T-helper 1 cell treated with Interleukin-12 subunit alpha and Interleukin-12 subunit beta and Interleukin-4 antibody, amounts not matched to agents 30 μg/mL and 1 μg/mL, for 36 hours (primary cell): ENCODE results near the gene ZNF75A.
A peak's percentile ranks its signal among the peaks of the same experiment; 100 is the strongest.
"Not testable (repeated sequence)": the region's sequence is repeated elsewhere in the genome, so short reads cannot be mapped to it uniquely, and the experiment has no call there.

Experiments used
- H3K27ac Mint-ChIP-seq: one replicate; pipeline ENCODE4 v1.8.0; 2021; ENCODE audit warnings: mild to moderate bottlenecking, mixed read lengths
- H3K27me3 Mint-ChIP-seq: one replicate; pipeline ENCODE4 v1.8.0; 2021; ENCODE audit warnings: low read depth, mixed read lengths
- H3K36me3 Mint-ChIP-seq: one replicate; pipeline ENCODE4 v1.8.0; 2021; ENCODE audit warnings: low read depth, mixed read lengths
- H3K4me1 Mint-ChIP-seq: one replicate; pipeline ENCODE4 v1.8.0; 2021; ENCODE audit warnings: low read depth, mixed read lengths
- H3K4me3 Mint-ChIP-seq: one replicate; pipeline ENCODE4 v1.8.0; 2021; ENCODE audit warnings: mild to moderate bottlenecking, moderate library complexity, mixed read lengths
- H3K9me3 Mint-ChIP-seq: one replicate; pipeline ENCODE4 v1.8.0; 2021; ENCODE audit warnings: mixed read lengths

The ZNF75A gene

DNA sequence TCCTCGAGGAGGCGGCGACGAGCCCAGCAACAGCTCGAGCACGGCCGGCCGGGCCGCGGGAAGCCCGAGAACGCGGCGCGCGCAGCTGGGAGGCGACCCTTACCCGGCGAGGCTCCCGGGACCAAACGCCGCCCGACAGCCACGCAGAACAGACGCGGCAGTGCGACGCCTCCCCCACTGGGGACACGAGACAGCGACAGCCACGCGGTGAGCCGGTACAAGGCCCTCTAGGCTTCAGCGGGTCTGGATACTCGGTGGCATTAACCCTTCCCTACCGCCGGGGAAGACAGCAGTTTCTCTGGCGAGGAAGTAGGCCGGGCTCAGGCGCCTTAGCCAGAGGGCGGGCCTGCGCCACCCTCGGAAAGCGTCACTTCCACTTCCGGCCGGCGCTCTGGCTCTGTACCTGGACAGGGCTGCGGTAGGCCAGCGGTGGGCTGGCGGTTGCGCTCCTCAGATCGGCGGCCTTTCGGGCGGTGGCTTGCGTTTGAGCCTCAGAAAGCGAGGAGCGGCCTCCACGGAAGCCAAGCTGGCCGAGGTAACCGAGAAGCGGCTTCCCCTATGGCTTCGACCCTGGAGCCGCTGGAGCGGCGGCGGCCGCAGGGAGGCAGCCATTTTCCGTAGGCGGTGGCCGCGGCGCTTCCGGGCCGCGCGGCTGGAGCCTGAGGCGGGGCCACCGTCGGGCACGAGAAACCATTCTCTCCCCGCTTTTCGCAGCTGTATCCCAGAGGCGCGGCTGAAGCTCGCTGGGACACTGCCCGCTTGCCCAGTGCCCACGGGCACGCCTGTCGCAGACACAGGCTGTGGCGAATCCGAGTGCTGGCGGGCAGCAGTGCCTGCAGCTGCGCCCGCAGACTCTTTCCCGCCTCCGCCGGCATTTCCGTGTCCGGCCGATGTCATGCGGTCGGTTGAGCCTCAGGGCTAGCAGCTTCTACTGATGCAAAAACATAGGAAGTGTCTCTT lies at the start of gene ZNF75A, which contains the start of gene TIGD7:
Gene ZNF75A, plus strand, starts transcription at position 389 of the 960 bp plus-strand sequence. CDS start 2,932 bp downstream, outside the sequence.
Gene TIGD7, minus strand, starts transcription at position 322 of the 960 bp plus-strand sequence. CDS start 4,816 bp downstream, outside the sequence.
- Mint-ChIP-seq H3K9me3 (peaks cover 49% of the 10 kb centered on the region), H3K4me3 (peak within 1 kb of the TSS; percentile 73), H3K27me3 (no peaks in the 10 kb centered on the region), H3K4me1 (peaks cover 10% of the 10 kb centered on the region), H3K36me3 (peaks cover 64% of the 10 kb centered on the region), H3K27ac (peak within 1 kb of the TSS; percentile 87)

- Mint-ChIP-seq H3K27me3 (no peaks in the 10 kb centered on the region), H3K4me3 (no peak within 1 kb of the TSS), H3K9me3 (peaks cover 3% of the 10 kb centered on the region), H3K27ac (no peak within 1 kb of the TSS), H3K4me1 (peaks cover 2% of the 10 kb centered on the region), H3K36me3 (peaks cover under 1% of the 10 kb centered on the region)
Observed at GRCh38 chr16:3256146-3256865, 49.0 kb upstream of the ZNF75A start, which contains the start of gene MEFV. MEFV (minus strand) TSS chr16:3256633; CDS start chr16:3256587, 46 bp downstream.

GRCh38 chr16:3256866-3257465 lies 48.3 kb upstream of the ZNF75A start:
- Mint-ChIP-seq H3K36me3 (peaks cover 1% of the 10 kb centered on the region), H3K9me3 (peaks cover 3% of the 10 kb centered on the region), H3K27me3 (no peaks in the 10 kb centered on the region), H3K27ac (no peak overlapping the region), H3K4me1 (peaks cover 2% of the 10 kb centered on the region), H3K4me3 (no peak overlapping the region)

DNA sequence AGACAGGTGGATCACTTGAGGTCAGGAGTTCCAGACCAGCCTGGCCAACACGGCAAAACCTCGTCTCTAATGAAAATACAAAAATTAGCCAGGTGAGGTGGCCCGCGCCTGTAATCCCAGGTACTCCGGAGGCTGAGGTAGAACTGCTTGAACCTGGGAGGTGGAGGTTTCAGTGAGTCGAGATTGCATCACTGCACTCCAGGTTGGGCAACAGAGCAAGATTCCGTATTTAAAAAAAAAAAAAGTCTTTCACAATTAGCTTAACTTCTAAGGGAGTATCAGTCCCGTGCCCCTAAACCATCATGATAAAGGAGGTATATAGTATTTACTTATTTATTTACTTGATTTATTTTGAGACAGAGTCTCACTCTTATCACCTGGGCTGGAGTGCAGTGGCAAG lies 45.5 kb upstream of the ZNF75A start:
- peaks cover 4% of the 10 kb centered on the region for H3K36me3 Mint-ChIP-seq
- H3K4me1 Mint-ChIP-seq = peaks cover 19% of the 10 kb centered on the region
- peaks cover 21% of the 10 kb centered on the region for H3K9me3 Mint-ChIP-seq
- no peak overlapping the region for H3K27ac Mint-ChIP-seq
- H3K27me3 Mint-ChIP-seq = no peaks in the 10 kb centered on the region
- H3K4me3 Mint-ChIP-seq = no peak overlapping the region

GRCh38 chr16:3262517-3262916 lies 42.8 kb upstream of the ZNF75A start:
- Mint-ChIP-seq H3K36me3 (peaks cover 17% of the 10 kb centered on the region), H3K4me3 (peak overlapping the region; percentile 86), H3K27me3 (no peaks in the 10 kb centered on the region), H3K4me1 (peaks cover 17% of the 10 kb centered on the region), H3K9me3 (peaks cover 22% of the 10 kb centered on the region), H3K27ac (peak overlapping the region; percentile 77)

DNA sequence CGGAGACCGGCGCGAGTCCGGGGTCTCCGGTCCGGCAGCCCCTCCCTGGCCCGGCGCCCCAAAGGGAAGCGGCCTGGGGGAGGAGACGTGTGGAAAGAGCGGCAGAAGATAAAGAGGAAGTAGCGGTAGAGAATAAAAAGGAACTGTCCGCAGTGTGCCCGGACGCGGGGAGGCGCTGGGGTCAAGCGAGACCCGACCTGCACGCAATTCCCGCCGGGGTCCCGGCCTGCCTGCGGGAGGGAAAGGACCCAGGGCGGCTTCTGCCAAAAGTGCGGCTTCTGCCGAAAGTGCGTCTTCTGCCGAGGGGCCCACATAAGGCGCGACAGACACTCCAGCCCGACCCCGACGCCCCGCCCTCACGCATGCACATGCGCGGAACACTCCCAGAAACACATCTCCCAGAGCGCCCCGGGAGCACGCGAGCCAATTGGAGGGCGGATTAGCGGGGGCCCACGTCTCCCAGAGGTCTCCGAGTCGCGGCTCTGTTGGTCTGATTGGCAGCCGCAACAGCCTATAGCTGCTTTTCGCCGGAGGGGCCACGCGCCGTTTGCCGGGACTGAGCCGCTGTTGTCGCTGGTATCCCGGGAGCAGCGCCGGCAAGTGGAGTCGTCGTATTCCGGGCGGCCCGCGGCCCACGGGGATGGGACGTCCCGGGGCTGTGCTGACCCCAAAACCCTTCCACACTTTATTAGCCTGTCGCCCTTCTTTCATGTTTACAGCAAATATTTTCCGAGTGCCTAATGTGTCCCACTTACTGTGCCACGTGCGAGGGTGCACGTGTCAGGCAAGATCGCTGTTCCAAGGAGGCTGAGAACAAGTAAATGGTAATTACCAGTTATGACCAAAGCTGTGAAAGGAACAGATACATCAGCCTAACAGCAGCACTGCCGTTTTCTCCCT lies 40.9 kb upstream of the ZNF75A start:
- Mint-ChIP-seq H3K9me3 (peaks cover 30% of the 10 kb centered on the region), H3K4me3 (peak overlapping the region; percentile 86), H3K27me3 (no peaks in the 10 kb centered on the region), H3K27ac (peak overlapping the region; percentile 93), H3K4me1 (peaks cover 17% of the 10 kb centered on the region), H3K36me3 (peaks cover 29% of the 10 kb centered on the region)

GRCh38 chr16:3266873-3267537 lies 38.3 kb upstream of the ZNF75A start:
- H3K4me3 Mint-ChIP-seq = no peak overlapping the region
- H3K27ac Mint-ChIP-seq = no peak overlapping the region
- H3K4me1 Mint-ChIP-seq = peaks cover 17% of the 10 kb centered on the region
- H3K36me3 Mint-ChIP-seq = peaks cover 28% of the 10 kb centered on the region
- no peaks in the 10 kb centered on the region for H3K27me3 Mint-ChIP-seq
- peaks cover 35% of the 10 kb centered on the region for H3K9me3 Mint-ChIP-seq

DNA sequence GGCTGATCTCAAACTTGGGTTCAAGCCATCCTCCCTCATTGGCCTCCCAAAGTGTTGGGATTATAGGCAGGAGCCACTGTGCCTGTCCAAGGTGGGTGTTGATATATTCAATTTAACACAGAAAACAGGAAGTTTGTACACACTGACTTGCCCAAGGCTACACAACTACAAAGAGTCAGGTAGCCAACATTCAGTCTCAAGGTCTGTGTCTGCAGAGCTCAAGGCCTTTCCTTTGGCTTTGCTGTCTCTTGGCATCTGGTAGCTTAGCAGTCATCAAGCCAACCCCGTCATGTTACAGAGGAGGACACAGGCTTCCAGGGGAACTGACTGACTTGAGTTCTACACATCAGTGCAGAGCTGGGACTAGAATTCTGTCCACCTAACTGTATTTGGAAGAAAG lies 37.0 kb upstream of the ZNF75A start:
- Mint-ChIP-seq H3K4me1 (peaks cover 8% of the 10 kb centered on the region), H3K9me3 (peaks cover 27% of the 10 kb centered on the region), H3K36me3 (peaks cover 25% of the 10 kb centered on the region), H3K27me3 (no peaks in the 10 kb centered on the region), H3K27ac (no peak overlapping the region), H3K4me3 (no peak overlapping the region)

GRCh38 chr16:3270718-3271117 lies 34.6 kb upstream of the ZNF75A start:
- not testable (repeated sequence) for H3K4me3 Mint-ChIP-seq, H3K4me1 Mint-ChIP-seq, H3K27ac Mint-ChIP-seq, H3K27me3 Mint-ChIP-seq
- H3K9me3 Mint-ChIP-seq = peaks cover 33% of the 10 kb centered on the region
- peaks cover 23% of the 10 kb centered on the region for H3K36me3 Mint-ChIP-seq

DNA sequence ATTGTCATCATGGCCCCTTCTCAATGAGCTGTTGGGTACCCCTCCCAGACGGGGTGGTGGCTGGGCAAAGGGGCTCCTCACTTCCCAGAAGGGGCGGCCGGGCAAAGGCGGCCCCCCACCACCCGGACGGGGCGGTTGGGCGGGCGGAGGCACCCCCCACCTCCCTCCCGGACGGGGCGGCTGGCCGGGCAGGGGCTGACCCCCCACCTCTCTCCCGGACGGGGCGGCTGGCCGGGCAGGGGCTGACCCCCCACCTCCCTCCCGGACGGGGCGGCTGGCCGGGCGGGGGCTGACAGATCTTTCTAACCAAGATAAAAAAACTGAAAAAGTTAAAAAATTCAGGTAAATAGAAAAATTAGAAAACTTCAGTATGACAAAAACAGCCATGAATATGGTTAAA lies 34.0 kb upstream of the ZNF75A start:
- not testable (repeated sequence) for H3K27me3 Mint-ChIP-seq

DNA sequence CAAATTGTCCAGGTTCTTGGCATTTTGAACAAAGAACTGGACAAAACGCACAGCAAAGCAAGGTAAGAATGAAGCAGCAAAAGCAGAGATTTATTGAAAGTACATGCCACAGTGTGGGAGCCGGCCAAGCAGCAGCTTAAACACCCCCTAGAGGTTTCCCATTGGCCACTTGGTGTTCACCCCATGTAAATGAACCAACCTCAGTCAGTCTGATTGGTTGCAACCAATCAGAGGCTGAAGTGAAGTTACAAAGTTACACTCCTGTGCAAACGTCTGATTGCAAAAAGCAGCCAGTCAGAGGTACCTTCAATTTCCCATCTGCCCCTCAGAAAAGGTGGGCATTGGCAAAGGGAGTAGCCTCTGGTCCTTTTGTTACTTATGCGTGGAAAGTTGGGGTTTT lies 30.8 kb upstream of the ZNF75A start:
- H3K4me3 Mint-ChIP-seq = no peak overlapping the region
- no peaks in the 10 kb centered on the region for H3K36me3 Mint-ChIP-seq
- H3K27me3 Mint-ChIP-seq = peaks cover 17% of the 10 kb centered on the region
- no peak overlapping the region for H3K27ac Mint-ChIP-seq
- peaks cover 34% of the 10 kb centered on the region for H3K9me3 Mint-ChIP-seq
- no peaks in the 10 kb centered on the region for H3K4me1 Mint-ChIP-seq

More for the DNA sequence above, 34.0 kb upstream of the ZNF75A start:
- not testable (repeated sequence) for H3K4me3 Mint-ChIP-seq, H3K27ac Mint-ChIP-seq, H3K4me1 Mint-ChIP-seq
- Mint-ChIP-seq H3K36me3 (peaks cover 22% of the 10 kb centered on the region), H3K9me3 (peaks cover 35% of the 10 kb centered on the region)

DNA sequence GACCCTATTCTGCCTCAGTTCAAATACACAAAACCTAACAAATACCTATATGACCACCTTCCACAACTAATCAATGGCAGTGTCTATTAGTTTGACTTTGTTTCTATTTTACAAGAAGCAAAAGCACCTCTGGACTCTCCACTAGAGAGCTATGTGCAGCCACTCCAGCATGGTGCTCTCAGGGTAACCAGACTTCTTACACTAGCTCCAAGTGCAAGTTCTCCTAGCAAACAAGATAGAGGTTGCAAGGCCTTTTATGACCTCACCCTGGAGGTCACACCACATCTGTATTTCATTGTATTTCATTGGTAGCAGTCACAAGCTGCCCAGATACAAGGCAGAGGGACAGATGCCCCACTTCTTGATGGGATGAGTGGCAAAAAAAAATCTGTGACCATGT lies 30.4 kb upstream of the ZNF75A start:
- H3K36me3 Mint-ChIP-seq = no peaks in the 10 kb centered on the region
- no peak overlapping the region for H3K27ac Mint-ChIP-seq
- no peaks in the 10 kb centered on the region for H3K4me1 Mint-ChIP-seq
- H3K9me3 Mint-ChIP-seq = peaks cover 32% of the 10 kb centered on the region
- peaks cover 17% of the 10 kb centered on the region for H3K27me3 Mint-ChIP-seq
- no peak overlapping the region for H3K4me3 Mint-ChIP-seq

DNA sequence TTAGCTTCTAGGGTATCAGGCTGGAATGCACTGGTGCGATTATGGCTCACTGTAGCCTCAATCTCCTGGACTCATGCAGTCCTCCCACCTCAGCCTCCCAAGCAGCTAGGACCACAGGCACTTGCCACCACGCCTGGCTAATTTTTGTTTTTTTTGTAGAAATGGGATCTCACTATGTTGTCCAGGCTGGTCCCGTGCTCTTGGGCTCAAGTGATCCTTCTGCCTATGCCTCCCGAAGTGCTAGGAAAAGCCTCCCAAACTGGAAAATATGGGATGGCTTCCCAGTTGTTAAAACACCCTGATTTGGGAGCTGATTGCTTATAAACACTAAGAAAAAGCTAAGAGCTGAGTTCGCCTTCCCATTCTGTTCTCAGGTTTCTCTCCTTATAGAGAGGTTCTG lies 28.6 kb upstream of the ZNF75A start:
- H3K27ac Mint-ChIP-seq = no peak overlapping the region

More for the DNA sequence above, 28.6 kb upstream of the ZNF75A start:
- H3K4me3 Mint-ChIP-seq = no peak overlapping the region
- peaks cover 35% of the 10 kb centered on the region for H3K9me3 Mint-ChIP-seq
- H3K27me3 Mint-ChIP-seq = peaks cover 17% of the 10 kb centered on the region
- no peaks in the 10 kb centered on the region for H3K4me1 Mint-ChIP-seq
- no peaks in the 10 kb centered on the region for H3K36me3 Mint-ChIP-seq
